Ishikawa (cell line): ENCODE data around the gene RNF212B.

Experiments
- EP300 ChIP-seq: IDR thresholded peaks from 2 replicates; pipeline ENCODE4 v1.6.1; 2012; ENCODE audit warnings: borderline replicate concordance
- FOXM1 ChIP-seq: IDR thresholded peaks from 2 replicates; pipeline ENCODE4 v1.6.1; 2012; ENCODE audit warnings: low read depth, borderline replicate concordance
- MAX ChIP-seq: IDR thresholded peaks from 2 replicates; pipeline ENCODE4 v1.6.1; 2012
- RAD21 ChIP-seq: IDR thresholded peaks from 2 replicates; pipeline ENCODE4 v1.6.1; 2012; ENCODE audit warnings: low read depth
- TAF1 ChIP-seq: IDR thresholded peaks from 2 replicates; pipeline ENCODE4 v1.6.1; 2012; ENCODE audit warnings: low read depth, mild to moderate bottlenecking
- ZBTB7A ChIP-seq: IDR thresholded peaks from 2 replicates; pipeline ENCODE4 v1.6.1; 2012; ENCODE audit warnings: low read depth

- TF ChIP-seq TAF1 (no peak), RAD21 (no peak), ZBTB7A (no peak), EP300 (no peak), MAX (no peak), FOXM1 (no peak)
Observed at GRCh38 chr14:23245282-23245681, 7.5 kb downstream of the RNF212B start.
